HS-5 (cell line): ENCODE measurements around the gene DUOX1.

Source experiments
- DNase-seq: peaks from one replicate; pipeline ENCODE4 v3.0.0-alpha.2; 2012; ENCODE audit warnings: low read depth

DUOX1 gene

GRCh38 chr15:45168751-45169551 lies 39.2 kb downstream of the DUOX1 start:
- no peak for DNase-seq

GRCh38 chr15:45169608-45170480 lies 40.0 kb downstream of the DUOX1 start:
- DNase-seq: no peak

GRCh38 chr15:45171912-45172311 lies 42.1 kb downstream of the DUOX1 start:
- no peak for DNase-seq

- no peak for DNase-seq
Measured at GRCh38 chr15:45174069-45174468, 44.3 kb downstream of the DUOX1 start.

GRCh38 chr15:45174577-45174976 lies 44.8 kb downstream of the DUOX1 start:
- DNase-seq: no peak

- DNase-seq: no peak
Measured at GRCh38 chr15:45177285-45177684, 47.5 kb downstream of the DUOX1 start.

- no peak for DNase-seq
Measured at GRCh38 chr15:45179221-45179985, 49.6 kb downstream of the DUOX1 start.

GRCh38 chr15:45180201-45180600 lies 50.4 kb downstream of the DUOX1 start:
- DNase-seq: no peak

GRCh38 chr15:45180648-45181436 lies 51.0 kb downstream of the DUOX1 start:
- no peak for DNase-seq

GRCh38 chr15:45181491-45182285 lies 51.9 kb downstream of the DUOX1 start:
- no peak for DNase-seq

- no peak for DNase-seq
Measured at GRCh38 chr15:45182996-45183395, 53.2 kb downstream of the DUOX1 start.

GRCh38 chr15:45183511-45183910 lies 53.7 kb downstream of the DUOX1 start:
- DNase-seq: no peak

GRCh38 chr15:45184562-45185041 lies 54.8 kb downstream of the DUOX1 start:
- DNase-seq: no peak

GRCh38 chr15:45185069-45185779 lies 55.4 kb downstream of the DUOX1 start:
- DNase-seq: no peak

- DNase-seq: no peak
Measured at GRCh38 chr15:45185903-45186770, 56.3 kb downstream of the DUOX1 start.

GRCh38 chr15:45186771-45187577 lies 57.2 kb downstream of the DUOX1 start:
- DNase-seq: no peak

GRCh38 chr15:45187578-45187893 lies 57.7 kb downstream of the DUOX1 start:
- DNase-seq: no peak
